SK-N-DZ (cell line): ENCODE results near the gene SCARF2.

ENCODE experiments used
- DNase-seq: peaks from one replicate; pipeline ENCODE4 v3.0.0-alpha.2; 2015; ENCODE audit warnings: low spot score

Gene SCARF2

DNA sequence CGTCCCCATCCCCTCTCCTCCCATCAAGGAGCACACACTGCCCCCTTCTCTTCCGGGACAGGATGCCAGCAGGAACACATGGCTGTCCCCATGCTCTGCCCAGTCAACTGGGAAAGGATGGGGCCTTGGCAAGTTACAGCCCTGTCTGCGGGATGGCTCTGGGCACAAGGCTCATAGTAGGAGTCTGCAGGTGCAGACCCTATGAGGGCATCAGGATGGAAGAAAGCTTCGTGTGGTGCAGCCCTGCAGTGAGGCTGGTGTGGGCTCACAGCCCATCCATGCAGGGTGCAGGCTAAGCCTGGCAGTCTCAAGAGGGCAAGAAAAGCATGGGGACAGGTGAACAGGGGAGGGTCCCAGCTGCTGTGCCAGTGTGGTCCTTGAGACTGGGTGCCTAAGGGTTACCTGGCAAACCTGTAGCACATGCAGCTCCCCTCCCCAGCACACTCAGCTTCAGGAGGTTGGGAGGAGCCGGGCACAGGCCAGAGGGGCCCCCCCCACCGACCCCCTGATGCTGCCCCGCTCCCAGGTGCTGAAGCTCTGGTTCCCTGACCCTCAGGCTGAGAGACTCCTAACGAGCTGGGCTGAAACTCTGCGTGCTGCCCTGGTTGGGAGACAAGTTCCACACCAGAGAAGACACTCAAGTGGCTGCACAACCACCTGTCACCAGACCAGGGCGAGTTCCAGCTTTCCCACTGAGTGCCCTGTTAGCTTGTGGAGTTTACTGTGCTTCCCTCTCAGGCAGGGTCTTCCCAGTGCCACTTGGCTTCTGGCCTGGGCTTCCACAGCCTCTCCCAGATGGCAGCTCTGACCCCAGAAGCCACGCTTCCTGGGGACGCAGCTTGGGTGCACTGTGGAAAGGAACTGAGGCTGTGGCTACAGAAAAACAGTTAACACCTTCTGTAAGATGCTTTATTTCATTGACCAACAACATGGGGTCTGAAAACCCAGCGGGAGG, 3.3 kb upstream of the SCARF2 start:
- DNase-seq, result no peak

GRCh38 chr22:20439928-20440575, 2.4 kb upstream of the SCARF2 start:
- no peak for DNase-seq

- DNase-seq, result no peak
Measured at GRCh38 chr22:20439556-20439927, 1.9 kb upstream of the SCARF2 start.

- DNase-seq, result no peak
Measured at GRCh38 chr22:20438678-20439492, 1.3 kb upstream of the SCARF2 start.

GRCh38 chr22:20438427-20438677, 727 bp upstream of the SCARF2 start:
- no peak for DNase-seq

DNA sequence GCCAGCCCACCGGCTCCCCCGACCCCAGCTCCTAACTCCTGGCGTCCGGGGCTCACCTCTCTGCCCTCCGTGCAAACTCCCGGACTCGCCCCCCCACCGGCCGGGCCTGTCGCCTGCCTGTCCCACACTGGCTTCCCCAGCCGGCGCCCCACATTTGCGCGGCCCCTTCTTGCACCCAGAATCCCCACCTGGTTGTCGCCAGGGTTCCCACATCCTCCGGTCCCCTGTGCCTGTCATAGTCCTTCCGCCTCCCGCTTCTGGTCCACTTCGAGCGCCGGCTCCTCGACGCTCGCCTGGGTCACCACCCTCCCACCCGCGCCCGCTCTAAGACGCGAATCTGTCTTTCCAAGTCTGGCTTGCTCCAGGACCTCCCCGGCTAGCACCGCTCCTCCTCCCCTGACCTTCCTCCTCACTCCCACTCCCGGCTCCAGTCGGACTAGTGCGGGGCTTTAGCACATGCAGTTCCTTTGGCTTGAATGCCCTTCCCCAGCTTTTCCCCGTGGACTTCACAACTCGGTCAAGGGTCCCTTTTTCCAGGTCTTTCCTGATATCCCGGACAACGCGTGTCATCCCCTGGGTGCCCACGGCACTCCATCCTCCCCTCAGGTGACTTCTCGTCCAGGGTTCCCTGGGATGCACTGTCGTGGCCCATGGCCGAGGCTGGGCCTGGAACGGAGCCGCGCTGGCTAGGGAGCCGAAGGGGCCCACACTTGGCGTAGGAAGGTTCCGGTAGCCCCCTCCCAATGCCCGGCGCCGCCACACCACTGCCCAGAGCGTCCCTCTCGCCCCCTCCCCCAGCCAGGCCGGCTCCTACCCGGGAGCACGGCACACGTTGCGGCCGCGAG, 635 bp downstream of the SCARF2 start:
- DNase-seq, result peak; percentile 60

GRCh38 chr22:20436307-20436767, 1.3 kb downstream of the SCARF2 start:
- no peak for DNase-seq

- no peak for DNase-seq
Measured at GRCh38 chr22:20435436-20436306, 2.0 kb downstream of the SCARF2 start.

DNA sequence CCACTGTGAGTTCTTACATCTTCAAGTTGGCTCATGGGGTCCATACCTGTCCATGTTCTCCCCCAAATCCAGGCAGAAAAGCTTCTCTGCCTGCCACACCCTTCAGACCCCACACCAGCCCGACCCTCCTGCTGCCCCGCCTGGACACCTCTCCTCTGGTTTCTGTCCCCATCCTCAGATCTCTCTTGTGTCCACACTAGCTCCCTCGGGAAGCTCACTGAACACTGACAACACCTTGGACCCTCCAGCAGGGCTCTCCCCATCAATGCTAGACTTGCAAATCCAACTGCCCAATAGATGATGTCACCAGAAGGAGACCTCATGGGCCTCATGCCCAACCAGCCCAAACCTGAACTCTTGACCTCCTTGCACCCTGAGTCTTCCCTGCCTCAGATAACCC, 2.9 kb downstream of the SCARF2 start:
- no peak for DNase-seq

DNA sequence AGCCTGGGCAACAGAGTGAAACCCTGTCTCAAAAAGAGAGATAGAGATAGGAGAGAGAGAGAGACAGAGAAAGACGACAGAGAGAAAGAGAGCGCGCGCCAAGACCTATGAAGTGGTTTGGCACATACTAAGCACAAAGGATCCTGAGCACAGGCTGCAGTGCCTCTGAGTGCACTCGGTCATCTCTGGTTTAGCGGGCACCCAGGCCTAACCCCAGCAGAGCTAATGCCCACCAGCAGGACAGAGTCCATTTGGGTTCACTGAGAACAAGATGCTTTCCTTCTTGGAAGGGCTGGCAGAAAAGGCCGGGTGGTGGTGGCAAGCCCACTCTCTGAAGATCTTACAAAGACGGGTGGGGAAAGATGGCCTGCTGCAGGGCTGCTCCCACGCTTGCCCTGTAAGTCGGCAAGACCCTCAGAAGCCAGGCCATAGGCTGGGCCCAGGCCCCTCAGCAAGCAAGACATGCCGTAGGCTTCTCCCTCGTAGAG, 3.3 kb downstream of the SCARF2 start:
- no peak for DNase-seq

DNA sequence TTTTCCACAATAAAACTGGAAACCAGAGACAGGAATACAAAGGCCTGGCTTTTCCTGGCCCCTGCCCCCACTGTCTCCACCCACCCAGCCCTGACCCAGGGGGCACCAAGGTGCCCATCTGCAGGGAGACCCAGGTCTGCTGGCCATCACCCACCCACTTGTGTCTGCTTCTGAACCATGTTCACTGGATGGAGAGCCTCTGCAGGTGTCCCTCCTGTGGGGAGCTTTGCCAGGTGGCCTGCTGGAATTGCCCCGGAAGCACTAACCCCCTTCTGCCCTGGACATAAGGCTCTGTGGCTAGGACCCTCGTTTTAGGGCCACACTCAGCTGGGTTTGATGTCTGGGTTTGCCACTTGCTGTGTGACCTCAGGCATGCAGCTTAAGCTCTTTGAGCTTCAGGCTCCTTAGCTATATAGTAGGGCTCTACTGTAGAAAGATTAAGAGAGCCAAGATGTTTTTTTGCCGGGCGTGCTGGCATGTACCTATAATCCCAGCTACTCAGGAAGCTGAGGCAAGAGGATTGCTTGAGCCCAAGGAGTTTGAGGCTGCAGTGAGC, 3.9 kb downstream of the SCARF2 start:
- no peak for DNase-seq

DNA sequence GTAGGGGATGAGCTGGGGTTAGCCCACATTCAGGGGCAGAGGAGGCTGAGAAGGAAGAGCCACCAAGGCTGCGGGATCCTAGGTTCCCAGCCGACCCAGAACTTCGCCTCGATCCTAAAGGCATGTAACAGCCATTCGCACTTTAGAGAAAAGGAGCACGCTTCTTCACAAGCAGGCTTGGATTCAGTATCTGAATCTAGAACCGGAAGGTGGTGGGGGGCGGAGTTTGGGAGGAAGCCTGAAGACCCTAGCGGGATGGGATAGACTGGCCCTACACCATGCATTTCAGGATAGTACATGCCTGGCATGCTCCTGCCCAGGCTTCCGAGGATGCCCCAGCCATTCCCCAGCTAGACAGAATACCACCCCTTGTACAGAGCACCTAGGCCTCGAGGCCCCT, 4.4 kb downstream of the SCARF2 start:
- DNase-seq, result no peak

DNA sequence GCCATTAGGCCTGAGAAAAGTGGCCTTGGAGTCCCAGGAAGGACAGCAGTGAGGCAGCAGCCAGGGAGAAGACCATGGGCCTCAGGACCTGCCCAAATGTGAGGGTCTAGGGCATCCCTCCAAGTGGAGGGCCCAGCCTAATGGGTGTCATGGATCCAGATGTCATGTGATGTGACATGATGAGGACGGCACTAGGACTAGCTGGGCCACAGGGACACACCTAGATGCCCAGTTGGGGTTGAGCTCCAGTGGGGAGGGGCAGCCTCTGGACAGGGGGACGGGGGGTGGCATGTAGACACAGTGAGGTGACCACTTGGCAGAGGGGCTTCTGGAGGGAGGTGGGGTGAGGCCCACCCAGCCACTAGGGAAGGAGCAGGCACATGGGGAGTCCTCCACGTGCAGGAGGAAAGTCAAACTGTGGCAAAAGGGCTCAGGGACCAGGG, 5.4 kb downstream of the SCARF2 start:
- DNase-seq, result no peak

DNA sequence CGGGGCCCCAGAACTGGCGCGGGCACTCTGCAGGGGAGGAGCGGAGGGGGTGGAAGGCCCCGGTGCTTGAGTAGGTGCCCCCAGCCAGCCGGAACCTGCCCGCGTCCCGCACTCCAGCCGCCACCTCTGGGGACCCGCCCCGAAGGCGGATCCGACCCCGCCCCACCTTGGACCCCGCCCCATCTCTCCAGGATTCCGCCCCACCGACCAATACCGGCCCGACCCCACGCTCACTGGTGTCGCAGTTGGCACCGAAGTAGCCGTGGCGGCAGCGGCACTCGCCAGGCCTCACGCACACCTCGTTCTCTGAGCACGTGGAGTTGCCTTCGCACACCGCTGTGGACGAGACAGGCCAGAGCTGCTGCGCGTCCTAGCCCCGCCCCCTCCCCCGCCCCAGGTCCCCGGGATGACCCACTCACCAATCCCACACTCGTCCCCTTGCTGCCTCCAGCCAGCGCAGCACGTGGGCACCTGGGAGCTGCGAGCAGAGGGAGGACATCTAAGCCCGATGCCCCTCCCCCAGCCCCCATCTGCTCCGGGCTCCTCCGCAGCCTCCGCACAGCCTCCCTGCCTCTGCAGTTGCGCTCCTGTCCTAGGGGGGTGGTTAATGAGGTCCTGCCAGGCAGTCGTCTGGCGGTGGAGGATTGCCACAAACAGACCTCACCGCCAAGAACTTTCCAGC, 6.0 kb downstream of the SCARF2 start:
- DNase-seq, result no peak

GRCh38 chr22:20430720-20431510, 6.7 kb downstream of the SCARF2 start:
- no peak for DNase-seq

GRCh38 chr22:20430101-20430719, 7.4 kb downstream of the SCARF2 start:
- no peak for DNase-seq

- no peak for DNase-seq
Measured at GRCh38 chr22:20429254-20430100, 8.1 kb downstream of the SCARF2 start.
